GM23338 (cell line): ENCODE measurements around the gene RABGAP1L. TPM values are rescaled to one million over a fixed set of nuclear protein-coding genes. Genes with fewer than 3 reads are reported as not detected.

Source experiments
- ATAC-seq: fragments of 200-7000 bp; cut with Tn5 transposase; 3 replicates; pipeline ENCODE4 v1.9.1; 2020
- DNase-seq: peaks from one replicate; pipeline ENCODE4 v3.0.0-alpha.2; 2015; ENCODE audit warnings: low spot score
- H2AFZ ChIP-seq: fragments of 200-600 bp; sonication (generic); 2 replicates; pipeline ENCODE4 v1.8.0; 2016; ENCODE audit warnings: antibody characterized with exemption, mild to moderate bottlenecking, moderate library complexity
- H3F3A ChIP-seq: fragments of 200-600 bp; sonication (generic); replicated peaks from 2 replicates; pipeline ENCODE4 v1.8.0; 2017; ENCODE audit warnings: antibody characterized with exemption, mixed run types, low read depth
- H3K27ac ChIP-seq: fragments of 200-600 bp; sonication (generic); 2 replicates; pipeline ENCODE4 v1.6.1; 2016; ENCODE audit warnings: low read depth
- H3K27me3 ChIP-seq: fragments of 200-600 bp; sonication (generic); 2 replicates; pipeline ENCODE4 v1.8.0; 2016; ENCODE audit warnings: mild to moderate bottlenecking, mixed run types, moderate library complexity; ENCODE audit not compliant: insufficient read depth
- H3K36me3 ChIP-seq: fragments of 200-600 bp; sonication (generic); 2 replicates; pipeline ENCODE4 v1.8.0; 2016; ENCODE audit warnings: mild to moderate bottlenecking; ENCODE audit not compliant: insufficient read depth
- H3K4me1 ChIP-seq: fragments of 200-600 bp; sonication (generic); 2 replicates; pipeline ENCODE4 v1.8.0; 2016; ENCODE audit warnings: mild to moderate bottlenecking, moderate library complexity; ENCODE audit not compliant: insufficient read depth
- H3K4me2 ChIP-seq: fragments of 200-600 bp; sonication (generic); 2 replicates; pipeline ENCODE4 v1.7.1; 2017; ENCODE audit warnings: mixed run types
- H3K4me3 ChIP-seq: fragments of 200-600 bp; sonication (generic); 2 replicates; pipeline ENCODE4 v1.6.1; 2016; ENCODE audit warnings: mixed run types
- H3K79me2 ChIP-seq: fragments of 200-600 bp; sonication (generic); replicated peaks from 2 replicates; pipeline ENCODE4 v1.8.0; 2017; ENCODE audit warnings: mild to moderate bottlenecking; ENCODE audit not compliant: insufficient read depth
- H3K9me2 ChIP-seq: fragments of 200-600 bp; sonication (generic); 2 replicates; pipeline ENCODE4 v1.8.0; 2017; ENCODE audit not compliant: insufficient read depth
- H4K20me1 ChIP-seq: fragments of 200-600 bp; sonication (generic); replicated peaks from 2 replicates; pipeline ENCODE4 v1.8.0; 2017; ENCODE audit warnings: mild to moderate bottlenecking; ENCODE audit not compliant: insufficient read depth
- H3K27ac Mint-ChIP-seq: 2 replicates; pipeline ENCODE4 v1.8.0; 2020; ENCODE audit warnings: inconsistent platforms, mild to moderate bottlenecking, moderate library complexity, mixed read lengths
- H3K27me3 Mint-ChIP-seq: 3 replicates; pipeline ENCODE4 v1.8.0; 2022; ENCODE audit warnings: low read depth, mild to moderate bottlenecking, moderate library complexity, mixed read lengths, inconsistent platforms; ENCODE audit not compliant: insufficient read depth, poor library complexity
- H3K36me3 Mint-ChIP-seq: 3 replicates; pipeline ENCODE4 v1.8.0; 2021; ENCODE audit warnings: low read depth, mild to moderate bottlenecking, inconsistent platforms, moderate library complexity, mixed read lengths
- H3K4me1 Mint-ChIP-seq: 3 replicates; pipeline ENCODE4 v1.8.0; 2020; ENCODE audit warnings: mild to moderate bottlenecking, inconsistent platforms, mixed read lengths
- H3K4me3 Mint-ChIP-seq: 3 replicates; pipeline ENCODE4 v1.8.0; 2021; ENCODE audit warnings: moderate library complexity, mild to moderate bottlenecking, inconsistent platforms, mixed read lengths
- H3K9me3 Mint-ChIP-seq: 3 replicates; pipeline ENCODE4 v1.8.0; 2020; ENCODE audit warnings: moderate library complexity, mild to moderate bottlenecking, inconsistent platforms, mixed read lengths
- CREB1 ChIP-seq: fragments of 250-450 bp; sonication (Bioruptor Pico); IDR thresholded peaks from 2 replicates; pipeline ENCODE4 v1.5.0; 2020; ENCODE audit warnings: low read depth, mild to moderate bottlenecking, moderate library complexity
- ETS1 ChIP-seq: IDR thresholded peaks from 2 replicates; pipeline ENCODE4 v1.6.1; 2016; ENCODE audit warnings: antibody characterized with exemption
- EZH2 ChIP-seq: fragments of 200-600 bp; sonication (generic); IDR thresholded peaks from one replicate; pipeline ENCODE4 v1.8.0; 2017; ENCODE audit warnings: antibody characterized with exemption, mild to moderate bottlenecking, low read depth; ENCODE audit not compliant: unreplicated experiment
- JUNB ChIP-seq: IDR thresholded peaks from one replicate; pipeline ENCODE4 v1.6.1; 2016; ENCODE audit warnings: antibody characterized with exemption; ENCODE audit not compliant: unreplicated experiment
- NANOG ChIP-seq: IDR thresholded peaks from 2 replicates; pipeline ENCODE4 v1.6.1; 2016; ENCODE audit warnings: antibody characterized with exemption, borderline replicate concordance
- POLR2AphosphoS5 ChIP-seq: IDR thresholded peaks from 2 replicates; pipeline ENCODE4 v1.6.1; 2016; ENCODE audit warnings: antibody characterized with exemption, low read depth
- ZNF462 ChIP-seq: fragments of 250-450 bp; sonication (Bioruptor Pico); IDR thresholded peaks from 2 replicates; pipeline ENCODE4 v1.5.0; 2020; ENCODE audit warnings: mild to moderate bottlenecking, moderate library complexity
- long read RNA-seq: library from polyadenylated mRNA; unstranded; transcript quantifications from one replicate; pipeline ENCODE4 v2.0.0, GENCODE V29; 2020; ENCODE audit not compliant: unreplicated experiment
- polyA plus RNA-seq: library from polyadenylated mRNA; unstranded; fragments of >200 nt; fragmentation: Nextera tagmentation; extraction: Ambion mirVana; gene quantifications from 2 replicates; pipeline ENCODE4 v1.2.1, GENCODE V29; 2016
- total RNA-seq: library from RNA; depleted of rRNA; stranded (reverse); fragments of >200 nt; shearing (Covaris generic); gene quantifications from 2 replicates; pipeline ENCODE4 v1.2.3, GENCODE V29; 2014; rRNA removed

The RABGAP1L gene
- 83.2 and 85.5 TPM in 2 replicates for total RNA-seq
- 113 and 136 TPM in 2 replicates for polyA plus RNA-seq
- long read RNA-seq, full-length matches to known transcripts, result 6 of 43 reads
- long read RNA-seq, partial matches to known transcripts, result 2 of 43 reads
- long read RNA-seq, other reads (novel, unspliced or antisense), result 35 of 43 reads

GRCh38 chr1:174159252-174160108 lies at the start of gene RABGAP1L:
Gene RABGAP1L, plus strand, starts transcription at chr1:174159520.
- Histone ChIP-seq H4K20me1 (no peaks in the 10 kb centered on the region), H3K4me1 (peaks cover 14% of the 10 kb centered on the region), H3K9me2 (no peaks in the 10 kb centered on the region), H3K27me3 (peaks cover 6% of the 10 kb centered on the region; the same call in 1 of the 2 replicates), H3F3A (no peaks in the 10 kb centered on the region), H3K36me3 (no peaks in the 10 kb centered on the region), H3K4me3 (peak within 1 kb of the TSS; percentile 97), H3K4me2 (peak within 1 kb of the TSS; percentile 97), H2AFZ (peak within 1 kb of the TSS; percentile 98), H3K79me2 (peaks cover 34% of the 10 kb centered on the region), H3K27ac (peak within 1 kb of the TSS; percentile 89)
- H3K9me3 Mint-ChIP-seq, result no peaks in the 10 kb centered on the region
- H3K27ac Mint-ChIP-seq, result peak within 1 kb of the TSS; percentile 88
- ATAC-seq (peak; percentile 88), DNase-seq (peak; percentile 96)
- H3K4me3 Mint-ChIP-seq, result peak within 1 kb of the TSS; percentile 85
- H3K27me3 Mint-ChIP-seq, result peaks cover 7% of the 10 kb centered on the region
- TF ChIP-seq POLR2AphosphoS5 (peak; percentile 97), ETS1 (no peak)
- no peaks in the 10 kb centered on the region for H3K36me3 Mint-ChIP-seq
- peaks cover 31% of the 10 kb centered on the region for H3K4me1 Mint-ChIP-seq

GRCh38 chr1:174110053-174110452 lies 49.3 kb upstream of the RABGAP1L start:
- H3K4me3 ChIP-seq, result no peak overlapping the region
- H3K79me2 ChIP-seq, result no peaks in the 10 kb centered on the region
- 0 out of 3 replicates have a peak, but pooled peaks cover 2% of the 10 kb centered on the region for H3K4me1 Mint-ChIP-seq
- no peaks in the 10 kb centered on the region for H3K9me3 Mint-ChIP-seq
- H3K27ac Mint-ChIP-seq, result no peak overlapping the region
- no peak for DNase-seq
- no peak overlapping the region for H3K4me2 ChIP-seq
- no peak overlapping the region for H3K27ac ChIP-seq
- peaks cover under 1% of the 10 kb centered on the region for H3K27me3 Mint-ChIP-seq
- H2AFZ ChIP-seq, result no peak overlapping the region
- no peaks in the 10 kb centered on the region for H3K36me3 Mint-ChIP-seq
- no peaks in the 10 kb centered on the region for H3K9me2 ChIP-seq
- no peak overlapping the region for H3K4me3 Mint-ChIP-seq
- H3K4me1 ChIP-seq, result no peaks in the 10 kb centered on the region
- no peaks in the 10 kb centered on the region for H3K27me3 ChIP-seq
- H3F3A ChIP-seq, result no peaks in the 10 kb centered on the region
- H3K36me3 ChIP-seq, result no peaks in the 10 kb centered on the region
- no peaks in the 10 kb centered on the region for H4K20me1 ChIP-seq
- ATAC-seq, result no peak
- TF ChIP-seq CREB1 (CRISPR knock-in tag) (no peak), POLR2AphosphoS5 (no peak), ETS1 (no peak), EZH2 (no peak), JUNB (no peak), ZNF462 (no peak), NANOG (no peak)
